ENCODE results near the gene LHPP.

The LHPP gene

GRCh38 chr10:124458889-124459288 lies 2.7 kb upstream of the LHPP start:
- WGBS = 53% methylated on average over 2 of the region's 2 CpGs
- no peak for DNase-seq
- no peaks in the 10 kb centered on the region for H3K36me3 ChIP-seq (ENCODE audit: control insufficient read depth in 1 of 2, insufficient read depth in 2 of 2, low read depth in 1 of 2, low read length in 2 of 2)

GRCh38 chr10:124459395-124459794 lies 2.2 kb upstream of the LHPP start:
- H3K14ac ChIP-seq (ENCODE audit: low read length in 2 of 2) = no peak overlapping the region
- H3K4me3 ChIP-seq (ENCODE audit: insufficient read depth in 1 of 2, low read depth in 1 of 2, low read length in 2 of 2) = no peak overlapping the region
- no peak for DNase-seq
- no peak overlapping the region for H3K27ac ChIP-seq (ENCODE audit: low read length, poor library complexity, severe bottlenecking)
- no peak overlapping the region for H2AFZ ChIP-seq (ENCODE audit: low read depth, low read length)
- H3K23ac ChIP-seq (ENCODE audit: low read length in 2 of 2) = no peak overlapping the region
- H3K4me2 ChIP-seq (ENCODE audit: low read length, poor library complexity, severe bottlenecking) = no peak overlapping the region
- 81% methylated on average over 1 of the region's 1 CpG for WGBS
- H3K4me1 ChIP-seq (ENCODE audit: control insufficient read depth, insufficient read depth, low read depth, low read length) = peaks cover 5% of the 10 kb centered on the region
- H3K18ac ChIP-seq (ENCODE audit: low read depth in 1 of 2, low read length in 2 of 2) = no peak overlapping the region
- no peak overlapping the region for H4K8ac ChIP-seq (ENCODE audit: low read length)
- no peak overlapping the region for H2BK15ac ChIP-seq (ENCODE audit: low read depth, poor library complexity, severe bottlenecking)
- H3K27me3 ChIP-seq (ENCODE audit: control insufficient read depth in 1 of 2, insufficient read depth in 1 of 2, low read length in 2 of 2) = peaks cover 15 to 32% of the 10 kb centered on the region in 2 experiments
- peaks cover 7% of the 10 kb centered on the region for H3K79me1 ChIP-seq (replicated peaks; ENCODE audit: low read length, poor library complexity, severe bottlenecking)
- H4K91ac ChIP-seq (ENCODE audit: low read length) = no peak overlapping the region
- no peak overlapping the region for H3K9ac ChIP-seq (ENCODE audit: low read length)
- H2BK5ac ChIP-seq (ENCODE audit: low read depth, low read length, poor library complexity, severe bottlenecking) = no peak overlapping the region
- no peak overlapping the region for H2BK120ac ChIP-seq (ENCODE audit: low read depth, low read length)
- no peak overlapping the region for H3K4ac ChIP-seq (ENCODE audit: low read depth in 1 of 2, low read length in 2 of 2)
- no peak overlapping the region for H2AK5ac ChIP-seq (ENCODE audit: low read length, severe bottlenecking)
- H3K36me3 ChIP-seq (ENCODE audit: control insufficient read depth in 1 of 2, insufficient read depth in 2 of 2, low read depth in 1 of 2, low read length in 2 of 2) = no peaks in the 10 kb centered on the region
- no peaks in the 10 kb centered on the region for H3K9me3 ChIP-seq (ENCODE audit: control insufficient read depth, low read length)
- H2BK12ac ChIP-seq (ENCODE audit: low read length in 2 of 2) = no peak overlapping the region

More at GRCh38 chr10:124458889-124459288, 2.7 kb upstream of the LHPP start:
- no peak overlapping the region for H2BK15ac ChIP-seq (ENCODE audit: low read depth, poor library complexity, severe bottlenecking)
- H4K91ac ChIP-seq (ENCODE audit: low read length) = no peak overlapping the region
- peaks cover 20 to 37% of the 10 kb centered on the region in 2 experiments for H3K27me3 ChIP-seq (ENCODE audit: control insufficient read depth in 1 of 2, insufficient read depth in 1 of 2, low read length in 2 of 2)
- no peak overlapping the region for H3K4me3 ChIP-seq (ENCODE audit: insufficient read depth in 1 of 2, low read depth in 1 of 2, low read length in 2 of 2)
- H3K79me1 ChIP-seq (replicated peaks; ENCODE audit: low read length, poor library complexity, severe bottlenecking) = peaks cover 5% of the 10 kb centered on the region
- no peak overlapping the region for H3K27ac ChIP-seq (ENCODE audit: low read length, poor library complexity, severe bottlenecking)
- H3K9ac ChIP-seq (ENCODE audit: low read length) = no peak overlapping the region
- no peak overlapping the region for H2BK120ac ChIP-seq (ENCODE audit: low read depth, low read length)
- no peak overlapping the region for H3K23ac ChIP-seq (ENCODE audit: low read length in 2 of 2)
- H3K4ac ChIP-seq (ENCODE audit: low read depth in 1 of 2, low read length in 2 of 2) = no peak overlapping the region
- no peak overlapping the region for H3K18ac ChIP-seq (ENCODE audit: low read depth in 1 of 2, low read length in 2 of 2)
- H2BK12ac ChIP-seq (ENCODE audit: low read length in 2 of 2) = no peak overlapping the region
- H3K4me1 ChIP-seq (ENCODE audit: control insufficient read depth, insufficient read depth, low read depth, low read length) = peaks cover 5% of the 10 kb centered on the region
- H4K8ac ChIP-seq (ENCODE audit: low read length) = no peak overlapping the region
- H3K14ac ChIP-seq (ENCODE audit: low read length in 2 of 2) = no peak overlapping the region
- H3K4me2 ChIP-seq (ENCODE audit: low read length, poor library complexity, severe bottlenecking) = no peak overlapping the region
- no peak overlapping the region for H2AFZ ChIP-seq (ENCODE audit: low read depth, low read length)
- H2BK5ac ChIP-seq (ENCODE audit: low read depth, low read length, poor library complexity, severe bottlenecking) = no peak overlapping the region
- H2AK5ac ChIP-seq (ENCODE audit: low read length, severe bottlenecking) = no peak overlapping the region
- H3K9me3 ChIP-seq (ENCODE audit: control insufficient read depth, low read length) = no peaks in the 10 kb centered on the region

GRCh38 chr10:124460144-124460543 lies 1.5 kb upstream of the LHPP start:
- H3K79me1 ChIP-seq (replicated peaks; ENCODE audit: low read length, poor library complexity, severe bottlenecking) = peaks cover 12% of the 10 kb centered on the region
- no peak overlapping the region for H2BK120ac ChIP-seq (ENCODE audit: low read depth, low read length)
- no peak overlapping the region for H3K4me2 ChIP-seq (ENCODE audit: low read length, poor library complexity, severe bottlenecking)
- H3K4ac ChIP-seq (ENCODE audit: low read depth in 1 of 2, low read length in 2 of 2) = no peak overlapping the region
- H2BK5ac ChIP-seq (ENCODE audit: low read depth, low read length, poor library complexity, severe bottlenecking) = no peak overlapping the region
- no peak overlapping the region for H3K14ac ChIP-seq (ENCODE audit: low read length in 2 of 2)
- peaks cover 5% of the 10 kb centered on the region for H3K4me1 ChIP-seq (ENCODE audit: control insufficient read depth, insufficient read depth, low read depth, low read length)
- no peak overlapping the region for H3K18ac ChIP-seq (ENCODE audit: low read depth in 1 of 2, low read length in 2 of 2)
- H3K27ac ChIP-seq (ENCODE audit: low read length, poor library complexity, severe bottlenecking) = no peak overlapping the region
- H3K23ac ChIP-seq (ENCODE audit: low read length in 2 of 2) = no peak overlapping the region
- no peak overlapping the region for H4K91ac ChIP-seq (ENCODE audit: low read length)
- no peak overlapping the region for H2BK15ac ChIP-seq (ENCODE audit: low read depth, poor library complexity, severe bottlenecking)
- no peak overlapping the region for H2AK5ac ChIP-seq (ENCODE audit: low read length, severe bottlenecking)
- WGBS = 79% methylated on average over 4 of the region's 5 CpGs
- H3K9ac ChIP-seq (ENCODE audit: low read length) = no peak overlapping the region
- peaks cover 9 to 25% of the 10 kb centered on the region in 2 experiments for H3K27me3 ChIP-seq (ENCODE audit: control insufficient read depth in 1 of 2, insufficient read depth in 1 of 2, low read length in 2 of 2)
- H2AFZ ChIP-seq (ENCODE audit: low read depth, low read length) = no peak overlapping the region
- DNase-seq = no peak
- no peaks in the 10 kb centered on the region for H3K9me3 ChIP-seq (ENCODE audit: control insufficient read depth, low read length)
- H2BK12ac ChIP-seq (ENCODE audit: low read length in 2 of 2) = no peak overlapping the region
- H3K36me3 ChIP-seq (ENCODE audit: control insufficient read depth in 1 of 2, insufficient read depth in 2 of 2, low read depth in 1 of 2, low read length in 2 of 2) = no peaks in the 10 kb centered on the region
- no peak overlapping the region for H3K4me3 ChIP-seq (ENCODE audit: insufficient read depth in 1 of 2, low read depth in 1 of 2, low read length in 2 of 2)
- H4K8ac ChIP-seq (ENCODE audit: low read length) = no peak overlapping the region

GRCh38 chr10:124462348-124462695 lies 699 bp downstream of the LHPP start:
- Histone ChIP-seq H3K27me3 (ENCODE audit: control insufficient read depth in 1 of 2, insufficient read depth in 1 of 2, low read length in 2 of 2) (peaks cover 0 to 8% of the 10 kb centered on the region in 2 experiments), H3K23ac (ENCODE audit: low read length in 2 of 2) (no peak overlapping the region), H4K91ac (ENCODE audit: low read length) (no peak overlapping the region), H3K18ac (ENCODE audit: low read depth in 1 of 2, low read length in 2 of 2) (peak overlapping the region in 1 of 2 experiments; percentile 78), H2AK5ac (ENCODE audit: low read length, severe bottlenecking) (no peak overlapping the region), H3K27ac (ENCODE audit: low read length, poor library complexity, severe bottlenecking) (no peak overlapping the region), H2BK12ac (ENCODE audit: low read length in 2 of 2) (no peak overlapping the region), H3K9me3 (ENCODE audit: control insufficient read depth, low read length) (no peaks in the 10 kb centered on the region), H3K9ac (ENCODE audit: low read length) (peak overlapping the region; percentile 83), H3K4me2 (ENCODE audit: low read length, poor library complexity, severe bottlenecking) (peak overlapping the region; percentile 94), H2BK120ac (ENCODE audit: low read depth, low read length) (no peak overlapping the region), H3K4me1 (ENCODE audit: control insufficient read depth, insufficient read depth, low read depth, low read length) (peaks cover 7% of the 10 kb centered on the region), H2AFZ (ENCODE audit: low read depth, low read length) (peak overlapping the region; percentile 99), H3K4me3 (ENCODE audit: insufficient read depth in 1 of 2, low read depth in 1 of 2, low read length in 2 of 2) (peak overlapping the region; percentile 93 to 99), H3K14ac (ENCODE audit: low read length in 2 of 2) (no peak overlapping the region), H2BK5ac (ENCODE audit: low read depth, low read length, poor library complexity, severe bottlenecking) (no peak overlapping the region), H3K79me1 (replicated peaks; ENCODE audit: low read length, poor library complexity, severe bottlenecking) (peaks cover 16% of the 10 kb centered on the region), H4K8ac (ENCODE audit: low read length) (peak overlapping the region; percentile 95), H3K36me3 (ENCODE audit: control insufficient read depth in 1 of 2, insufficient read depth in 2 of 2, low read depth in 1 of 2, low read length in 2 of 2) (no peaks in the 10 kb centered on the region), H3K4ac (ENCODE audit: low read depth in 1 of 2, low read length in 2 of 2) (peak overlapping the region in 1 of 2 experiments; percentile 73), H2BK15ac (ENCODE audit: low read depth, poor library complexity, severe bottlenecking) (no peak overlapping the region)
- no peak for DNase-seq
- 94% methylated on average over 6 of the region's 8 CpGs for WGBS
